SK-N-SH treated with all-trans-retinoic acid at 6 μM for 48 hours (cell line): ENCODE data around the gene EMC10.

Experiments used
- ATAC-seq: fragments of 200-7000 bp; cut with Tn5 transposase; 3 replicates; pipeline ENCODE4 v1.9.1; 2020; ENCODE audit warnings: mild to moderate bottlenecking, moderate library complexity
- ARNTL ChIP-seq: fragments of 450-650 bp; formaldehyde crosslinking; IDR thresholded peaks from 2 replicates; pipeline ENCODE4 v1.5.0; 2020; ENCODE audit warnings: low read depth, mild to moderate bottlenecking, moderate library complexity, borderline replicate concordance
- BACH2 ChIP-seq: fragments of 250-450 bp; sonication (Bioruptor Pico); IDR thresholded peaks from 2 replicates; pipeline ENCODE4 v1.9.0; 2021; ENCODE audit warnings: mild to moderate bottlenecking, borderline replicate concordance
- CSDC2 ChIP-seq: fragments of 250-450 bp; sonication (Bioruptor Pico); IDR thresholded peaks from 2 replicates; pipeline ENCODE4 v1.5.0; 2020; ENCODE audit warnings: mild to moderate bottlenecking, moderate library complexity
- ESRRG ChIP-seq: fragments of 250-450 bp; sonication (Bioruptor Pico); IDR thresholded peaks from 2 replicates; pipeline ENCODE4 v1.6.1; 2021; ENCODE audit warnings: mild to moderate bottlenecking
- GLIS3 ChIP-seq: fragments of 250-450 bp; sonication (Bioruptor Pico); IDR thresholded peaks from 2 replicates; pipeline ENCODE4 v1.5.0; 2020; ENCODE audit warnings: mild to moderate bottlenecking, moderate library complexity
- ISL1 ChIP-seq: fragments of 250-450 bp; sonication (Bioruptor Pico); IDR thresholded peaks from 2 replicates; pipeline ENCODE4 v2.1.2; 2022; ENCODE audit warnings: mild to moderate bottlenecking, moderate library complexity
- OSR1 ChIP-seq: fragments of 250-450 bp; sonication (Bioruptor Pico); IDR thresholded peaks from 2 replicates; pipeline ENCODE4 v1.8.0; 2022; ENCODE audit warnings: moderate library complexity, mild to moderate bottlenecking, inconsistent platforms
- PATZ1 ChIP-seq: fragments of 250-450 bp; sonication (Bioruptor Pico); IDR thresholded peaks from 2 replicates; pipeline ENCODE4 v1.8.0; 2020; ENCODE audit warnings: mild to moderate bottlenecking, moderate library complexity, borderline replicate concordance
- RARB ChIP-seq: fragments of 250-450 bp; sonication (Bioruptor Pico); IDR thresholded peaks from 2 replicates; pipeline ENCODE4 v1.8.0; 2021; ENCODE audit warnings: mild to moderate bottlenecking, moderate library complexity
- SNAI2 ChIP-seq: fragments of 250-450 bp; sonication (Bioruptor Pico); IDR thresholded peaks from 2 replicates; pipeline ENCODE4 v1.5.0; 2020; ENCODE audit warnings: mild to moderate bottlenecking, moderate library complexity
- TCF4 ChIP-seq: fragments of 250-450 bp; sonication (Bioruptor Pico); IDR thresholded peaks from 2 replicates; pipeline ENCODE4 v1.8.0; 2021; ENCODE audit warnings: mild to moderate bottlenecking, moderate library complexity, borderline replicate concordance
- TOX ChIP-seq: fragments of 250-450 bp; sonication (Bioruptor Pico); IDR thresholded peaks from 2 replicates; pipeline ENCODE4 v1.8.0; 2021; ENCODE audit warnings: mild to moderate bottlenecking, moderate library complexity, borderline replicate concordance
- ZC3H10 ChIP-seq: fragments of 250-450 bp; sonication (Bioruptor Pico); IDR thresholded peaks from 2 replicates; pipeline ENCODE4 v1.5.1; 2021; ENCODE audit warnings: mild to moderate bottlenecking, moderate library complexity
- ZFP3 ChIP-seq: fragments of 250-450 bp; sonication (Bioruptor Pico); IDR thresholded peaks from 2 replicates; pipeline ENCODE4 v1.5.0; 2020; ENCODE audit warnings: mild to moderate bottlenecking, moderate library complexity
- ZFP30 ChIP-seq: fragments of 450-650 bp; formaldehyde crosslinking; IDR thresholded peaks from 2 replicates; pipeline ENCODE4 v1.5.0; 2022; ENCODE audit warnings: mild to moderate bottlenecking, moderate library complexity
- ZNF565 ChIP-seq: fragments of 450-650 bp; formaldehyde crosslinking; conservative IDR thresholded peaks from 2 replicates; pipeline ENCODE4 v1.5.0; 2020; ENCODE audit warnings: low read depth, mild to moderate bottlenecking, moderate library complexity
- ZNF70 ChIP-seq: fragments of 450-650 bp; formaldehyde crosslinking; IDR thresholded peaks from 2 replicates; pipeline ENCODE4 v1.5.0; 2020; ENCODE audit warnings: mild to moderate bottlenecking, moderate library complexity
- ZNF8 ChIP-seq: fragments of 450-650 bp; formaldehyde crosslinking; IDR thresholded peaks from 2 replicates; pipeline ENCODE4 v1.5.0; 2020; ENCODE audit warnings: mild to moderate bottlenecking, moderate library complexity
- TF ChIP-seq, protein P1 (sequence below): fragments of 250-450 bp; sonication (Bioruptor Pico); IDR thresholded peaks from 2 replicates; pipeline ENCODE4 v1.5.0; 2020; ENCODE audit warnings: mild to moderate bottlenecking, moderate library complexity
- TF ChIP-seq, protein P2 (sequence below): fragments of 250-450 bp; sonication (Bioruptor Pico); IDR thresholded peaks from 2 replicates; pipeline ENCODE4 v1.8.0; 2021; ENCODE audit warnings: low read depth, mild to moderate bottlenecking, moderate library complexity, borderline replicate concordance
- TF ChIP-seq, protein P3 (sequence below): fragments of 250-450 bp; sonication (Bioruptor Pico); IDR thresholded peaks from 2 replicates; pipeline ENCODE4 v1.5.1; 2020; ENCODE audit warnings: low read depth, mild to moderate bottlenecking, moderate library complexity

The EMC10 gene

GRCh38 chr19:50444059-50444458 is 32.2 kb upstream of the EMC10 start:
- no peak for ATAC-seq
- no peak for TF ChIP-seq ZFP30 (CRISPR knock-in tag)
- no peak for TF ChIP-seq ISL1 (CRISPR knock-in tag)
- TF ChIP-seq, protein P1, sequence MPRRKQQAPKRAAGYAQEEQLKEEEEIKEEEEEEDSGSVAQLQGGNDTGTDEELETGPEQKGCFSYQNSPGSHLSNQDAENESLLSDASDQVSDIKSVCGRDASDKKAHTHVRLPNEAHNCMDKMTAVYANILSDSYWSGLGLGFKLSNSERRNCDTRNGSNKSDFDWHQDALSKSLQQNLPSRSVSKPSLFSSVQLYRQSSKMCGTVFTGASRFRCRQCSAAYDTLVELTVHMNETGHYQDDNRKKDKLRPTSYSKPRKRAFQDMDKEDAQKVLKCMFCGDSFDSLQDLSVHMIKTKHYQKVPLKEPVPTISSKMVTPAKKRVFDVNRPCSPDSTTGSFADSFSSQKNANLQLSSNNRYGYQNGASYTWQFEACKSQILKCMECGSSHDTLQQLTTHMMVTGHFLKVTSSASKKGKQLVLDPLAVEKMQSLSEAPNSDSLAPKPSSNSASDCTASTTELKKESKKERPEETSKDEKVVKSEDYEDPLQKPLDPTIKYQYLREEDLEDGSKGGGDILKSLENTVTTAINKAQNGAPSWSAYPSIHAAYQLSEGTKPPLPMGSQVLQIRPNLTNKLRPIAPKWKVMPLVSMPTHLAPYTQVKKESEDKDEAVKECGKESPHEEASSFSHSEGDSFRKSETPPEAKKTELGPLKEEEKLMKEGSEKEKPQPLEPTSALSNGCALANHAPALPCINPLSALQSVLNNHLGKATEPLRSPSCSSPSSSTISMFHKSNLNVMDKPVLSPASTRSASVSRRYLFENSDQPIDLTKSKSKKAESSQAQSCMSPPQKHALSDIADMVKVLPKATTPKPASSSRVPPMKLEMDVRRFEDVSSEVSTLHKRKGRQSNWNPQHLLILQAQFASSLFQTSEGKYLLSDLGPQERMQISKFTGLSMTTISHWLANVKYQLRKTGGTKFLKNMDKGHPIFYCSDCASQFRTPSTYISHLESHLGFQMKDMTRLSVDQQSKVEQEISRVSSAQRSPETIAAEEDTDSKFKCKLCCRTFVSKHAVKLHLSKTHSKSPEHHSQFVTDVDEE (CRISPR knock-in tag), result no peak
- TF ChIP-seq RARB (CRISPR knock-in tag), result no peak
- TF ChIP-seq, protein P2, sequence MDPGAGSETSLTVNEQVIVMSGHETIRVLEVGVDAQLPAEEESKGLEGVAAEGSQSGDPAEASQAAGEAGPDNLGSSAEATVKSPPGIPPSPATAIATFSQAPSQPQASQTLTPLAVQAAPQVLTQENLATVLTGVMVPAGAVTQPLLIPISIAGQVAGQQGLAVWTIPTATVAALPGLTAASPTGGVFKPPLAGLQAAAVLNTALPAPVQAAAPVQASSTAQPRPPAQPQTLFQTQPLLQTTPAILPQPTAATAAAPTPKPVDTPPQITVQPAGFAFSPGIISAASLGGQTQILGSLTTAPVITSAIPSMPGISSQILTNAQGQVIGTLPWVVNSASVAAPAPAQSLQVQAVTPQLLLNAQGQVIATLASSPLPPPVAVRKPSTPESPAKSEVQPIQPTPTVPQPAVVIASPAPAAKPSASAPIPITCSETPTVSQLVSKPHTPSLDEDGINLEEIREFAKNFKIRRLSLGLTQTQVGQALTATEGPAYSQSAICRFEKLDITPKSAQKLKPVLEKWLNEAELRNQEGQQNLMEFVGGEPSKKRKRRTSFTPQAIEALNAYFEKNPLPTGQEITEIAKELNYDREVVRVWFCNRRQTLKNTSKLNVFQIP (CRISPR knock-in tag), result no peak
- TF ChIP-seq ZNF565 (CRISPR knock-in tag), result no peak
- TF ChIP-seq ESRRG (CRISPR knock-in tag), result no peak
- TF ChIP-seq ZNF70 (CRISPR knock-in tag), result no peak
- no peak for TF ChIP-seq TCF4 (CRISPR knock-in tag)
- TF ChIP-seq SNAI2 (CRISPR knock-in tag), result no peak
- TF ChIP-seq GLIS3, result no peak
- TF ChIP-seq ZFP3 (CRISPR knock-in tag), result no peak
- no peak for TF ChIP-seq ZNF8 (CRISPR knock-in tag)
- TF ChIP-seq, protein P3, sequence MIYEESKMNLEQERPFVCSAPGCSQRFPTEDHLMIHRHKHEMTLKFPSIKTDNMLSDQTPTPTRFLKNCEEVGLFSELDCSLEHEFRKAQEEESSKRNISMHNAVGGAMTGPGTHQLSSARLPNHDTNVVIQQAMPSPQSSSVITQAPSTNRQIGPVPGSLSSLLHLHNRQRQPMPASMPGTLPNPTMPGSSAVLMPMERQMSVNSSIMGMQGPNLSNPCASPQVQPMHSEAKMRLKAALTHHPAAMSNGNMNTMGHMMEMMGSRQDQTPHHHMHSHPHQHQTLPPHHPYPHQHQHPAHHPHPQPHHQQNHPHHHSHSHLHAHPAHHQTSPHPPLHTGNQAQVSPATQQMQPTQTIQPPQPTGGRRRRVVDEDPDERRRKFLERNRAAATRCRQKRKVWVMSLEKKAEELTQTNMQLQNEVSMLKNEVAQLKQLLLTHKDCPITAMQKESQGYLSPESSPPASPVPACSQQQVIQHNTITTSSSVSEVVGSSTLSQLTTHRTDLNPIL (CRISPR knock-in tag), result no peak
- no peak for TF ChIP-seq ARNTL (CRISPR knock-in tag)
- TF ChIP-seq PATZ1, result no peak
- TF ChIP-seq, all 23 proteins: peak for 0

DNA sequence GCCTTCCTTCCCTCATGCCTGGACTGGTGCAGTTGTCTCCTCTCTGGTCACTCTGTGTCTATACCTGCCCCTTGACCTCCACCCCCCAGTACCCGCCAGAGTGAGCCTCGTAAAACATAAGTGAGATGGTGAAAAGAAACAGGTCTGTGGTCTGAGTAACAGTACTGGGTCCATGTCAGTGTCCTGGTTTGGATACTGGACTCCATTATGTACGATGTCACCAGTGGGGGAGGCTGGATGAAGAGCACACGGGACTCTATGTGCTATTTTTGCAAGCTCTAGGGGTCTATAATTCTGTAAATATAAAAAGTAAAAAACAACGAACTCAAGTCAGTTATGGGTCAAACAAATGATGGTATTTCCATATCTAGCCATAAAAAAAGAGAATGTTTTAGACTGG is 29.3 kb upstream of the EMC10 start:
- TF ChIP-seq, protein P1 (CRISPR knock-in tag), result no peak
- TF ChIP-seq BACH2 (CRISPR knock-in tag) (no peak), PATZ1 (no peak), CSDC2 (no peak), OSR1 (CRISPR knock-in tag) (no peak), ARNTL (CRISPR knock-in tag) (no peak), ZC3H10 (CRISPR knock-in tag) (no peak), TOX (CRISPR knock-in tag) (no peak), ZNF565 (CRISPR knock-in tag) (no peak)
- ATAC-seq, result no peak
